Thyroid gland (tissue), 4 donors: ENCODE data around the gene UNC45B.

Source experiments
- CTCF ChIP-seq, 6 experiments: fragments of 200-600 bp in 3 of 6; fragments of 450-650 bp in 3 of 6; sonication (generic) in 3 of 6; IDR thresholded peaks; one replicate each; pipeline ENCODE4 v1.5.1; 2016 to 2019; ENCODE audit warnings: antibody characterized with exemption in 6 of 6, mild to moderate bottlenecking in 2 of 6, inconsistent platforms in 1 of 6, moderate library complexity in 1 of 6
- POLR2A ChIP-seq, 2 donors: fragments of 450-650 bp; IDR thresholded peaks; one replicate each; pipeline ENCODE4 v1.6.1; 2017; ENCODE audit warnings: antibody characterized with exemption in 2 of 2, mild to moderate bottlenecking in 2 of 2, moderate library complexity in 1 of 2

- TF ChIP-seq CTCF (IDR thresholded peaks at IDR 0.05) = no peak
- TF ChIP-seq POLR2A (IDR thresholded peaks at IDR 0.05) = no peak
These were observed 79.9 kb downstream of the UNC45B start for GRCh38 chr17:35227546-35227945.
